GM23248 (cell line): Measurements from ENCODE around the gene ZMYM3. TPM values are rescaled to one million over a fixed set of nuclear protein-coding genes. Genes with fewer than 3 reads are reported as not detected.

Source experiments
- DNase-seq: peaks from one replicate; pipeline ENCODE4 v3.0.0-alpha.2; 2015
- H2AFZ ChIP-seq: fragments of 200-600 bp; sonication (generic); 2 replicates; pipeline ENCODE4 v1.6.1; 2016; ENCODE audit warnings: antibody characterized with exemption
- H3F3A ChIP-seq: fragments of 200-600 bp; sonication (generic); 2 replicates; pipeline ENCODE4 v1.6.1; 2016; ENCODE audit warnings: mild to moderate bottlenecking, antibody characterized with exemption, mixed run types; ENCODE audit not compliant: insufficient read depth
- H3K27ac ChIP-seq: fragments of 200-600 bp; sonication (generic); 2 replicates; pipeline ENCODE4 v1.5.1; 2016; ENCODE audit warnings: mild to moderate bottlenecking
- H3K27me3 ChIP-seq: fragments of 200-600 bp; sonication (generic); replicated peaks from 2 replicates; pipeline ENCODE4 v1.6.1; 2016; ENCODE audit warnings: mild to moderate bottlenecking; ENCODE audit not compliant: insufficient read depth
- H3K36me3 ChIP-seq: fragments of 200-600 bp; sonication (generic); 2 replicates; pipeline ENCODE4 v1.6.1; 2016; ENCODE audit warnings: low read depth, mild to moderate bottlenecking
- H3K4me1 ChIP-seq: fragments of 200-600 bp; sonication (generic); 2 replicates; pipeline ENCODE4 v1.6.1; 2016; ENCODE audit warnings: mild to moderate bottlenecking; ENCODE audit not compliant: insufficient read depth
- H3K4me2 ChIP-seq: fragments of 200-600 bp; sonication (generic); one replicate; pipeline ENCODE4 v1.6.1; 2016; ENCODE audit warnings: mild to moderate bottlenecking; ENCODE audit not compliant: unreplicated experiment
- H3K4me3 ChIP-seq: fragments of 200-600 bp; sonication (generic); 2 replicates; pipeline ENCODE4 v1.5.1; 2016; ENCODE audit warnings: mild to moderate bottlenecking
- H3K79me2 ChIP-seq: fragments of 200-600 bp; sonication (generic); 2 replicates; pipeline ENCODE4 v1.6.1; 2016; ENCODE audit warnings: mild to moderate bottlenecking; ENCODE audit not compliant: insufficient read depth
- H3K9ac ChIP-seq: fragments of 200-600 bp; sonication (generic); 2 replicates; pipeline ENCODE4 v1.6.1; 2016; ENCODE audit warnings: mild to moderate bottlenecking
- H3K9me2 ChIP-seq: fragments of 200-600 bp; sonication (generic); 2 replicates; pipeline ENCODE4 v1.6.1; 2016; ENCODE audit warnings: mixed run types, mild to moderate bottlenecking, moderate library complexity; ENCODE audit not compliant: insufficient read depth
- H3K9me3 ChIP-seq: fragments of 200-600 bp; sonication (generic); one replicate; pipeline ENCODE4 v1.6.1; 2017; ENCODE audit warnings: low read depth
- H4K20me1 ChIP-seq: fragments of 200-600 bp; sonication (generic); 2 replicates; pipeline ENCODE4 v1.6.0; 2016; ENCODE audit not compliant: insufficient read depth
- EZH2 ChIP-seq: fragments of 200-600 bp; sonication (generic); IDR thresholded peaks from 2 replicates; pipeline ENCODE4 v1.6.1; 2018; ENCODE audit warnings: antibody characterized with exemption, mild to moderate bottlenecking; ENCODE audit not compliant: insufficient read depth, poor library complexity, severe bottlenecking
- EZH2phosphoT487 ChIP-seq: fragments of 200-600 bp; sonication (generic); IDR thresholded peaks from 2 replicates; pipeline ENCODE4 v1.6.1; 2018; ENCODE audit warnings: antibody characterized with exemption, moderate library complexity, mild to moderate bottlenecking, low read depth; ENCODE audit not compliant: insufficient read depth
- WGBS, 2 experiments: methylation state at CpG; one replicate each; pipeline ENCODE4 v1.1.6; 2015 to 2017; ENCODE audit warnings: low lambda C conversion rate in 2 of 2, low coverage in 1 of 2; ENCODE audit errors: missing lambda C conversion rate in 2 of 2; 5-methylcytosine and 5-hydroxymethylcytosine counted together
- in situ Hi-C: fragments of 300-500 bp; cut with MboI; formaldehyde crosslinking; loops from 2 replicates; pipeline ENCODE4 v1.15.0; 2020
- polyA plus RNA-seq: library from polyadenylated mRNA; unstranded; fragments of >200 nt; fragmentation: Nextera tagmentation; extraction: Ambion mirVana; gene quantifications from 2 replicates; pipeline ENCODE4 v1.2.1, GENCODE V29; 2016
- total RNA-seq: library from RNA; depleted of rRNA; stranded (reverse); fragments of >200 nt; shearing (Covaris generic); gene quantifications from 2 replicates; pipeline ENCODE4 v1.2.3, GENCODE V29; 2014

Gene ZMYM3
- total and polyA plus RNA-seq, 2 experiments from 2014 or later: 7.7 to 14.8 TPM

DNA sequence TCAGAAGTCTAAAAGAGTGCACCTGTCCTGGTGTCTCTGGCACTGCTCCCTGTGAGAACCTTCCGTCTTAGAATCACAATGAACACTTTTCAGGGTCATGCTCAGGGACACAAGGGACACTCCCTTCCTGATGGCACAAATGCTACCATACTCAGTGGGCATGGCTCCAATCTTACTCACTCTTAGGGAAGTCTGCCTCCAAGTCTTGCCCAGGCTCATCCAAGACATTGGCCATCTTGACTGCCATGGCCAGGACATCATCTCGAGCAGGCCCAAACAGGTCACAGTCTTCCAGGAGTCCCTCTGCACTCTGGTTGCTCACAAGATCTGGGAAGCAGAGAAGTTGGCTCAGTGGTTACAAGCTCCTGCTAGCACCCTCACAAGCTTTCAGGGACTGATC lies 8.8 kb downstream of the ZMYM3 start:
- TF ChIP-seq EZH2: no peak

DNA sequence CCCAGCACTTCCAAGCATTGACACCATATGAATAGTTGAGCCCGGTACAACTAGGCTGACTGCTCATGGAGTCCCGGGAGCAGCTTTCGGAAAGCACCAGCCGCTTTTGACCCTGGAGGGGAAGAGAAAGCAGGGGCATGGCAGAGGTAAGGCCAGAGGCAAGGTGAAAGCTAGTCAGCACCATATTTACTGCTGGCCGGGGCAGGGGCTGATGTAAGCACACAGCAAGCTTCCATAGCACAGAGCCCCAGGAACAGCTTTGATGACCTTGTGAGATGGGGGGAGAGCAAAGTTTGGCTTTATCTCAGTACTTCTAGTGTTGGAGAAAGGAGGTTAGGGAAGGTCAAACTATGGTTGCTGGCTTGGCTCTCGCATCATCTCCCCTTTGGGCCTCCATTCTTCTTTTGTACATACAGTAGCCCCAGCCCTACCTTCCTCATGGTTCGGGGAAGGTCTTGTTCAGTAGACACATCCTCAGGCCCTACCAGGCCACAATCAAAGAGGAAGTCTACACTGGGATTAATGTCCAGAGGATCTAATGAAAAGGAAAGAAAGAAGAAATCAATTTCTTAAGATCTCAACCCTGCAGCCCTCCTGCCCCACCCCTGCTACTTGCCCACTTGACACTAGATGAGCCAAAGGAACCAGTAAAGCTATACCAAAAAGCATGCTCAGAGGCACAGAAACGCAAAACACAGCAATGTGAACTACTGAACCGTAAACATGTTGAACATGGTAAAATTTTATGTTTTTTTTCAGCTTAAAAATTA lies 9.4 kb downstream of the ZMYM3 start:
- H3K4me1 ChIP-seq: no peaks in the 10 kb centered on the region
- no peak overlapping the region for H3K4me2 ChIP-seq
- no peak overlapping the region for H3K27ac ChIP-seq
- 98 to 100% methylated on average over 6 to 9 of the region's 9 CpGs for WGBS, 2 experiments
- no peaks in the 10 kb centered on the region for H3K9me2 ChIP-seq
- H2AFZ ChIP-seq: no peak overlapping the region
- H3K36me3 ChIP-seq: no peaks in the 10 kb centered on the region
- H3K9ac ChIP-seq: no peak overlapping the region
- no peaks in the 10 kb centered on the region for H3F3A ChIP-seq
- no peaks in the 10 kb centered on the region for H3K27me3 ChIP-seq
- H3K4me3 ChIP-seq: no peak overlapping the region
- H3K9me3 ChIP-seq: no peaks in the 10 kb centered on the region
- no peaks in the 10 kb centered on the region for H3K79me2 ChIP-seq
- no peak for TF ChIP-seq EZH2
- no peak for TF ChIP-seq EZH2phosphoT487
- DNase-seq: no peak
- no peaks in the 10 kb centered on the region for H4K20me1 ChIP-seq
- in situ Hi-C loops: no loop called here

More for the DNA sequence above, 8.8 kb downstream of the ZMYM3 start:
- DNase-seq: no peak
- H3F3A ChIP-seq: no peaks in the 10 kb centered on the region
- no peaks in the 10 kb centered on the region for H4K20me1 ChIP-seq
- no peaks in the 10 kb centered on the region for H3K9me3 ChIP-seq
- 95 to 96% methylated on average over 2 of the region's 2 CpGs for WGBS, 2 experiments
- no peaks in the 10 kb centered on the region for H3K9me2 ChIP-seq
- no peaks in the 10 kb centered on the region for H3K36me3 ChIP-seq
- in situ Hi-C loops: no loop called here
- H3K4me1 ChIP-seq: no peaks in the 10 kb centered on the region
- no peak overlapping the region for H2AFZ ChIP-seq
- no peaks in the 10 kb centered on the region for H3K27me3 ChIP-seq
- H3K4me2 ChIP-seq: no peak overlapping the region
- no peak overlapping the region for H3K9ac ChIP-seq
- no peaks in the 10 kb centered on the region for H3K79me2 ChIP-seq
- H3K27ac ChIP-seq: no peak overlapping the region
- no peak overlapping the region for H3K4me3 ChIP-seq

DNA sequence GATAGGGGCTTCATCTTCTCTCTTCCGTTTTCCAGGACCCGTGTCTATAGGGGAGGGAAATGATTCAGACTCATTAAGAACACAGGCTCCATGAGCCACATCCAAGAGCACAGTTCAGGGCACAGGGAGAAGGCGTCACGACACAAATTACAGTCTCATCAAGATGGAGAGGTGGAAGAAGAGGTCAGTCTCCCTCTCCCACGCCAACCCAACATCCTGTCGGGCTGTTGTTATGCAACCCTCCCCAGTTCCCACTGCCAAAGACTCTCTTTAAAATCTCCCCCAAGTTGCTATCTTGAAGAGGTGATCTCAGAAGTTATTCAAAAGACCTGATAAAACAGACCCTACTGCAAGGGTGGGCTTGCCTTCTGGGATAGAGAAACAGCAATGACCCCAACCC lies 12.6 kb downstream of the ZMYM3 start:
- no peak for DNase-seq
- no peaks in the 10 kb centered on the region for H3K36me3 ChIP-seq
- H3K4me3 ChIP-seq: no peak overlapping the region
- no peaks in the 10 kb centered on the region for H4K20me1 ChIP-seq
- TF ChIP-seq EZH2 (no peak), EZH2phosphoT487 (no peak)
- H3K9me3 ChIP-seq: no peaks in the 10 kb centered on the region
- H3K79me2 ChIP-seq: no peaks in the 10 kb centered on the region
- H3K9ac ChIP-seq: no peak overlapping the region
- in situ Hi-C loops: no loop called here
- no peaks in the 10 kb centered on the region for H3K9me2 ChIP-seq
- H3F3A ChIP-seq: no peaks in the 10 kb centered on the region
- no peak overlapping the region for H2AFZ ChIP-seq
- WGBS, 2 experiments: 88 to 97% methylated on average over 3 to 6 of the region's 6 CpGs
- no peaks in the 10 kb centered on the region for H3K27me3 ChIP-seq
- H3K4me2 ChIP-seq: no peak overlapping the region
- no peak overlapping the region for H3K27ac ChIP-seq
- no peaks in the 10 kb centered on the region for H3K4me1 ChIP-seq

GRCh38 chrX:71239781-71240180 lies 14.2 kb downstream of the ZMYM3 start:
- no peaks in the 10 kb centered on the region for H4K20me1 ChIP-seq
- no peak overlapping the region for H3K4me2 ChIP-seq
- no peaks in the 10 kb centered on the region for H3K36me3 ChIP-seq
- no peaks in the 10 kb centered on the region for H3K79me2 ChIP-seq
- no peak overlapping the region for H3K9ac ChIP-seq
- H3K9me2 ChIP-seq: no peaks in the 10 kb centered on the region
- H2AFZ ChIP-seq: no peak overlapping the region
- in situ Hi-C loops: no loop called here
- no peaks in the 10 kb centered on the region for H3K4me1 ChIP-seq
- no peak overlapping the region for H3K27ac ChIP-seq
- TF ChIP-seq EZH2 (no peak), EZH2phosphoT487 (no peak)
- H3K9me3 ChIP-seq: no peaks in the 10 kb centered on the region
- DNase-seq: no peak
- 94 to 100% methylated on average over 3 of the region's 3 CpGs for WGBS, 2 experiments
- no peaks in the 10 kb centered on the region for H3K27me3 ChIP-seq
- H3K4me3 ChIP-seq: no peak overlapping the region
- H3F3A ChIP-seq: no peaks in the 10 kb centered on the region

- no peak for DNase-seq
- H3K27me3 ChIP-seq: no peaks in the 10 kb centered on the region
- no peaks in the 10 kb centered on the region for H3K9me2 ChIP-seq
- no peak overlapping the region for H3K9ac ChIP-seq
- no peaks in the 10 kb centered on the region for H4K20me1 ChIP-seq
- no peak overlapping the region for H3K4me3 ChIP-seq
- no peaks in the 10 kb centered on the region for H3F3A ChIP-seq
- no peak overlapping the region for H2AFZ ChIP-seq
- no peaks in the 10 kb centered on the region for H3K79me2 ChIP-seq
- no peak overlapping the region for H3K27ac ChIP-seq
- in situ Hi-C loops: no loop called here
- no peak overlapping the region for H3K4me2 ChIP-seq
- H3K9me3 ChIP-seq: no peaks in the 10 kb centered on the region
- WGBS, 2 experiments: 92% methylated on average over 1 of the region's 1 CpG; no CpG with 5 or more reads in 1 of the 2 experiments
- TF ChIP-seq EZH2phosphoT487 (no peak), EZH2 (no peak)
- H3K36me3 ChIP-seq: no peaks in the 10 kb centered on the region
- no peaks in the 10 kb centered on the region for H3K4me1 ChIP-seq
Measured at GRCh38 chrX:71236836-71237235, 17.1 kb downstream of the ZMYM3 start.
